Stomach (tissue), 4 donors: ENCODE data around the gene WDR27.

Source experiments
- CTCF ChIP-seq, 7 experiments: fragments of 450-650 bp in 4 of 7; fragments of 200-600 bp in 3 of 7; sonication (generic) in 3 of 7; IDR thresholded peaks; one replicate each; pipeline ENCODE4 v1.5.1; 2016 to 2019; ENCODE audit warnings: antibody characterized with exemption in 7 of 7, control low read depth in 2 of 7, mild to moderate bottlenecking in 1 of 7
- POLR2A ChIP-seq, 4 donors: fragments of 450-650 bp; IDR thresholded peaks; one replicate each; pipeline ENCODE4 v1.6.1; 2016; ENCODE audit warnings: antibody characterized with exemption in 4 of 4, control low read depth in 2 of 4, mild to moderate bottlenecking in 1 of 4, moderate library complexity in 1 of 4
- POLR2AphosphoS5 ChIP-seq, 3 donors: sonication (generic); formaldehyde crosslinking; IDR thresholded peaks; one replicate each; pipeline ENCODE4 v1.6.1; 2016; ENCODE audit warnings: antibody characterized with exemption in 3 of 3

DNA sequence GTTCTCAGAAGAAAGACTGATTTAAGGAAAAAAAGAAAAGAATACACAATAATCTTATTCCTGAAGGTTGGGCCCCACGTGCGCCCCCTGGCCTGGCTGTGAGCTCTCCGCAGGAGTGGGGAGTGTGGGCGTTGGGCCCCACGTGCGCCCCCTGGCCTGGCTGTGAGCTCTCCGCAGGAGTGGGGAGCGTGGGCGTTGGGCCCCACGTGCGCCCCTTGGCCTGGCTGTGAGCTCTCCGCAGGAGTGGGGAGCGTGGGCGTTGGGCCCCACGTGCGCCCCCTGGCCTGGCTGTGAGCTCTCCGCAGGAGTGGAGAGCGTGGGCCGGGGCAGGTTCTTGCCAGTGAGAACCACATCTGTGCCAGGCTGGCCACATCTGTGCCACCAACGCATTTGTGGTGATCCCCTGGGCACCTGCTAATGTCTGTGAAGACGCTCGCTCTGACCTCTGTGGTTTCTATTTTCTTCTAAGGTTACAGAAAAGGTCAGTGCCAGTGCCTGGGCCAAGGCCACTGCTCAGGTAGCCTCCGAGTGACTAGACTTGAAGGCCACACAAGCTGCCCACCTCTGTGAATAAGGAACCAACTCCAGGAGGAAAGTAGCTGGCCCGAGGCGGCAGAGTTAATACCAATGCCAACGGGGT is 41.0 kb downstream of the WDR27 start:
- no peak for TF ChIP-seq CTCF (IDR thresholded peaks at IDR 0.05)
- TF ChIP-seq POLR2A (IDR thresholded peaks at IDR 0.05) = no peak
- TF ChIP-seq POLR2AphosphoS5 (IDR thresholded peaks at IDR 0.05) = no peak
